GM12878 (cell line): ENCODE results near the gene BTG4. TPM values are rescaled to one million over a fixed set of nuclear protein-coding genes. Genes with fewer than 3 reads are reported as not detected.

Source experiments
- ATAC-seq: fragments of 200-7000 bp; cut with Tn5 transposase; 3 replicates; pipeline ENCODE4 v1.9.1; 2020; ENCODE audit warnings: mild to moderate bottlenecking, moderate library complexity
- BruUV-seq: library from RNA; stranded (reverse); fragments of 400-500 nt; replicated peaks from 2 replicates; lab custom pipeline; 2021; lab: Mats Ljungman, UMichigan
- CTCF ChIA-PET: fragments of 300-600 bp; sonication (Branson Sonifier 250); formaldehyde crosslinking; extraction: SDS; loops from one replicate; lab custom pipeline; 2021; ENCODE audit warnings: inconsistent platforms; lab: Yijun Ruan, JAX
- POLR2A ChIA-PET: fragments of 350-600 bp; formaldehyde crosslinking; extraction: SDS; loops from one replicate; lab custom pipeline; 2021; ENCODE audit warnings: inconsistent platforms; lab: Charles Lee
- RAD21 ChIA-PET: fragments of 300-600 bp; sonication (Branson Sonifier 250); formaldehyde crosslinking; loops from one replicate; lab custom pipeline; 2023; ENCODE audit warnings: antibody characterized with exemption; ENCODE audit not compliant: unreplicated experiment; lab: Charles Lee
- SMC1A ChIA-PET: fragments of 300-600 bp; sonication (Branson Sonifier 250); formaldehyde crosslinking; loops from one replicate; lab custom pipeline; 2023; ENCODE audit not compliant: unreplicated experiment, uncharacterized antibody; lab: Charles Lee
- DNase-seq: peaks from one replicate; pipeline ENCODE4 v3.0.0-alpha.2; 2011; ENCODE audit warnings: low read depth, low spot score
- FAIRE-seq: peaks from 3 replicates; lab custom pipeline; 2011; peaks lifted over from hg19 to GRCh38; lab: Jason Lieb, UNC
- H2AFZ ChIP-seq: 2 replicates; pipeline ENCODE4 v1.6.0; 2011; ENCODE audit warnings: low read depth, low read length, control low read depth; ENCODE audit not compliant: control insufficient read depth
- H3K27ac ChIP-seq: 2 replicates; pipeline ENCODE4 v1.5.1; 2011; ENCODE audit warnings: control low read depth; ENCODE audit not compliant: control insufficient read depth, insufficient read depth
- H3K27me3 ChIP-seq, 2 experiments: replicated peaks in 1 of 2; 2 replicates each; pipeline versions ENCODE4 v1.6.0 to v1.6.1; 2011; ENCODE audit warnings: low read length in 1 of 2; ENCODE audit not compliant: control insufficient read depth in 2 of 2, insufficient read depth in 2 of 2
- H3K36me3 ChIP-seq, 2 experiments: 2 replicates each; pipeline ENCODE4 v1.5.1; 2011; ENCODE audit warnings: low read length in 1 of 2; ENCODE audit not compliant: control insufficient read depth in 2 of 2, insufficient read depth in 2 of 2
- H3K4me1 ChIP-seq: 2 replicates; pipeline ENCODE4 v1.6.1; 2011; ENCODE audit warnings: mild to moderate bottlenecking, low read length, moderate library complexity, mixed read lengths; ENCODE audit not compliant: control insufficient read depth, insufficient read depth
- H3K4me2 ChIP-seq: 2 replicates; pipeline ENCODE4 v1.6.0; 2011; ENCODE audit warnings: control low read depth; ENCODE audit not compliant: control insufficient read depth, insufficient read depth
- H3K4me3 ChIP-seq: fragments of 200-600 bp; sonication (generic); 2 replicates; pipeline ENCODE4 v1.5.1; 2016
- H3K79me2 ChIP-seq: 2 replicates; pipeline ENCODE4 v1.6.0; 2011; ENCODE audit warnings: low read length; ENCODE audit not compliant: control insufficient read depth, insufficient read depth
- H3K9ac ChIP-seq: 2 replicates; pipeline ENCODE4 v1.8.0; 2011; ENCODE audit warnings: low read length, control low read depth, mixed read lengths; ENCODE audit not compliant: control insufficient read depth, insufficient read depth
- H3K9me3 ChIP-seq: replicated peaks from 3 replicates; pipeline ENCODE4 v1.5.1; 2011; ENCODE audit warnings: mild to moderate bottlenecking, low read length; ENCODE audit not compliant: control insufficient read depth, insufficient read depth
- H4K20me1 ChIP-seq: 2 replicates; pipeline ENCODE4 v1.6.0; 2011; ENCODE audit not compliant: control insufficient read depth, insufficient read depth
- ATF3 ChIP-seq: IDR thresholded peaks from 2 replicates; pipeline ENCODE4 v1.6.1; 2011; ENCODE audit warnings: low read depth, mild to moderate bottlenecking, low read length, moderate library complexity, borderline replicate concordance; ENCODE audit errors: extremely low read depth
- HSF1 ChIP-seq: fragments of 150-350 bp; IDR thresholded peaks from 2 replicates; pipeline ENCODE4 v1.6.1; 2014; ENCODE audit warnings: mild to moderate bottlenecking, low read depth, low read length
- NR2F1 ChIP-seq: fragments of 450-650 bp; conservative IDR thresholded peaks from 2 replicates; pipeline ENCODE4 v1.6.1; 2017; ENCODE audit warnings: mild to moderate bottlenecking
- RAD51 ChIP-seq: fragments of 450-650 bp; IDR thresholded peaks from 2 replicates; pipeline ENCODE4 v1.6.1; 2016; ENCODE audit warnings: moderate library complexity, mild to moderate bottlenecking, inconsistent platforms
- SIX5 ChIP-seq: IDR thresholded peaks from 2 replicates; pipeline ENCODE4 v1.6.1; 2011; ENCODE audit warnings: mild to moderate bottlenecking, low read depth, low read length, moderate library complexity; ENCODE audit not compliant: severe bottlenecking
- USF2 ChIP-seq: IDR thresholded peaks from 2 replicates; pipeline ENCODE4 v1.6.1; 2011; ENCODE audit warnings: low read depth, low read length, improper control_type of control experiment, borderline replicate concordance
- ZNF592 ChIP-seq: fragments of 450-650 bp; IDR thresholded peaks from 2 replicates; pipeline ENCODE4 v1.6.1; 2017; ENCODE audit warnings: mild to moderate bottlenecking, moderate library complexity
- WGBS: methylation state at CpG from one replicate; pipeline ENCODE4 v1.1.6; 2016; ENCODE audit warnings: low lambda C conversion rate; ENCODE audit not compliant: insufficient replicate concordance, insufficient coverage; ENCODE audit errors: missing lambda C conversion rate; 5-methylcytosine and 5-hydroxymethylcytosine counted together
- in situ Hi-C: fragments of 300-500 bp; cut with MboI; formaldehyde crosslinking; loops from 9 replicates; pipeline ENCODE4 v1.14.3; 2018; ENCODE audit warnings: mixed read lengths
- intact Hi-C: fragments of 100-400 bp; cut with micrococcal nuclease; formaldehyde crosslinking; loops from one replicate; pipeline ENCODE4 v1.14.2; 2022; ENCODE audit not compliant: unreplicated experiment
- polyA plus RNA-seq, 11 experiments: library from polyadenylated mRNA; depleted of rRNA in 4 of 11; unstranded in 6 of 11; stranded (reverse) in 5 of 11; fragments of >200 nt; fragmentation: Nextera tagmentation in 4 of 11; fragmentation: Illumina TruSeq in 1 of 11; extraction: Ambion mirVana in 4 of 11; extraction: Trizol in 1 of 11; gene quantifications; 1 replicate in 1 of 11; 2 replicates in 10 of 11; pipeline versions ENCODE4 v1.2.1 to v1.2.3, GENCODE V29; 2011 to 2016; ENCODE audit warnings: inconsistent platforms in 2 of 11, missing spikeins in 2 of 11, low read depth in 1 of 11
- total RNA-seq, 4 experiments: library from RNA; depleted of rRNA in 3 of 4; stranded (reverse); fragments of >200 nt in 3 of 4; fragmentation: Illumina TruSeq in 1 of 4; extraction: Trizol in 1 of 4; gene quantifications; 2 replicates each; pipeline versions ENCODE4 v1.2.1 to v1.2.3, GENCODE V29; 2013 to 2021

BTG4 gene
- total and polyA plus RNA-seq, 10 of the 15 experiments (the other 5 are each of a cell fraction or from before 2014, with no cell fraction given): 0.14 TPM; not detected in 9

DNA sequence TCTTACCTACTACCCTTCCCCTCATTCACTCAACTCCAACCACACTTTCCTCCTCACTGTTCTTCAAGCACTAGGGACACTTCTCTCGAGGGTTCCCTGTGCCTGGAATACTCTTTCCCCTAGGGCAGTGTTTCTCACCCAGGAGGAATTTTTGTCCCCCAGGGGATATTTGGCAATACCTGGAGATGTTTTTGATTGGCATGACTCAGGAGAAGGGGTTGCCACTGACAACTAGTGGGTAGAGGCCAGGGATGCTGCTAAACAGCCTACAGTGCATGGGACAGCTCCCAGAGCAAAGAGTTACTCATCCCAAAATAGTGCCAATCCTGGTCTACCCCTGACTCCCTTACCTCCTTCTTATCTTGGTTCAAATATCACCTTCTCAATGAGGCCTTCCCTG is 40.0 kb downstream of the BTG4 start:
- Histone ChIP-seq H3K4me3 (no peak overlapping the region), H3K27me3 (no peaks in the 10 kb centered on the region; a peak in 3 of 4 replicates), H3K79me2 (no peaks in the 10 kb centered on the region), H3K4me2 (no peak overlapping the region), H3K9ac (no peak overlapping the region), H3K36me3 (no peaks in the 10 kb centered on the region), H3K4me1 (no peaks in the 10 kb centered on the region), H3K27ac (no peak overlapping the region), H2AFZ (no peak overlapping the region), H3K9me3 (no peaks in the 10 kb centered on the region), H4K20me1 (no peaks in the 10 kb centered on the region)
- no peak for ATAC-seq
- in situ Hi-C loops (no loop called here), intact Hi-C loops (no loop called here)
- FAIRE-seq: no peak
- SMC1A ChIA-PET: no interaction called here
- no peak for TF ChIP-seq HSF1
- no peak for TF ChIP-seq RAD51
- no peak for TF ChIP-seq ATF3
- no peak for TF ChIP-seq NR2F1
- no peak for TF ChIP-seq SIX5
- POLR2A ChIA-PET: no interaction called here
- CTCF ChIA-PET: no interaction called here
- no TSS peak for BruUV-seq
- no peak for DNase-seq
- RAD21 ChIA-PET: interaction anchor here (0.5 kb wide), 1 partner anchor 313 kb away, joined by 3 read pairs; no protein-coding TSS in a partner anchor
- 0% methylated on average over 1 of the region's 1 CpG for WGBS

GRCh38 chr11:111469200-111469599 is 43.0 kb downstream of the BTG4 start:
- H3K79me2 ChIP-seq: no peaks in the 10 kb centered on the region
- H3K9ac ChIP-seq: no peak overlapping the region
- H3K4me2 ChIP-seq: no peak overlapping the region
- no peak overlapping the region for H2AFZ ChIP-seq
- H3K4me1 ChIP-seq: no peaks in the 10 kb centered on the region
- ATAC-seq: no peak
- RAD21 ChIA-PET: no interaction called here
- SMC1A ChIA-PET: interaction anchor here (1.5 kb wide), 1 partner anchor 8 kb away, joined by 3 read pairs; no protein-coding TSS in a partner anchor
- no TSS peak for BruUV-seq
- H3K4me3 ChIP-seq: no peak overlapping the region
- no peaks in the 10 kb centered on the region for H3K36me3 ChIP-seq
- FAIRE-seq: no peak
- no peaks in the 10 kb centered on the region for H4K20me1 ChIP-seq
- no peak for DNase-seq
- H3K27ac ChIP-seq: no peak overlapping the region
- POLR2A ChIA-PET: no interaction called here
- no peaks in the 10 kb centered on the region for H3K9me3 ChIP-seq
- no peaks in the 10 kb centered on the region; a peak in 2 of 4 replicates for H3K27me3 ChIP-seq
- in situ Hi-C loops: no loop called here
- intact Hi-C loops: no loop called here
- CTCF ChIA-PET: no interaction called here
- 0% methylated on average over 4 of the region's 4 CpGs for WGBS
- TF ChIP-seq USF2: no peak
- TF ChIP-seq ZNF592: no peak
- no peak for TF ChIP-seq HSF1
